Gastroesophageal sphincter (tissue), 3 donors: ENCODE results near the gene STEAP1.

ENCODE experiments used
- CTCF ChIP-seq, 4 experiments: fragments of 200-600 bp in 2 of 4; fragments of 450-650 bp in 2 of 4; sonication (generic) in 1 of 4; IDR thresholded peaks; one replicate each; pipeline ENCODE4 v1.5.1; 2017 to 2019; ENCODE audit warnings: antibody characterized with exemption in 4 of 4, mild to moderate bottlenecking in 2 of 4, moderate library complexity in 2 of 4
- POLR2AphosphoS5 ChIP-seq: sonication (generic); formaldehyde crosslinking; IDR thresholded peaks from one replicate; pipeline ENCODE4 v1.6.1; 2017; ENCODE audit warnings: antibody characterized with exemption

- TF ChIP-seq CTCF (IDR thresholded peaks at IDR 0.05), result no peak
- no peak for TF ChIP-seq POLR2AphosphoS5
Observed at GRCh38 chr7:90176195-90176594, 21.9 kb downstream of the STEAP1 start.
